ENCODE data around the gene EMC10.

The EMC10 gene

DNA sequence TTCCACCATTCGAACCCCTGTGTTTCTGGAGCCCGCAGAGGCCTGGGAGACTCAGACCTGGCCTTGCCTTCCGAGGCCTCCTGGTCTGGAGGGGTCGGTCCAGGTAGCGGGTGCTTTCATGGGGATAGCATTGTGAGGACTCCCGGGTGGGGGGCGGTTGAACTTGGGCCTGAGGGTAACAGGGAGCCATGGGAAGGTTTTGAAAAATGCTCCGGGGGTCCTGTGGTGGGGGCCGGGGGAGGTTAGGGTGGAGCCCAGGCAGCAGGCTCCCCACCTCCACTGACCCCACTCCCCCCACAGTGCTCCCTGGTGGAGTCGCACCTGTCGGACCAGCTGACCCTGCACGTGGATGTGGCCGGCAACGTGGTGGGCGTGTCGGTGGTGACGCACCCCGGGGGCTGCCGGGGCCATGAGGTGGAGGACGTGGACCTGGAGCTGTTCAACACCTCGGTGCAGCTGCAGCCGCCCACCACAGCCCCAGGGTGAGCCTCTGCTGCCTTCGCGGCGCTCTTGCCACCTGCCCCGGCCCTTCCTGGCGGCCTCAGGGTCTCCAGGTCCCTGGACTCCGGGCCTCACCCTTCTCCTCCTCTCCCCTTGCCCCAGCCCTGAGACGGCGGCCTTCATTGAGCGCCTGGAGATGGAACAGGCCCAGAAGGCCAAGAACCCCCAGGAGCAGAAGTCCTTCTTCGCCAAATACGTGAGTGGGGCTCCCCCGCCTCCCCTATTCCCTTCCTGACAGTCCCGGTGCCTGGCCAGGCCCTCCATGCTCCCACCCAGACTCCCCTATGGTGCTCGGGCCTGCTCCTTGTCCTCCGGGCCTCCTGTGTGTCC is 4.2 kb downstream of the EMC10 start:
- no peak for DNase-seq
- peaks cover 24 to 67% (median 60%) of the 10 kb centered on the region in 3 donors for H3K36me3 ChIP-seq
- peaks cover 0 to 21% (median 14%) of the 10 kb centered on the region in 4 donors for H3K4me1 ChIP-seq
- intact Hi-C loops (cut with DNase I; ENCODE audit: low total_unique reads) = no loop called here
- H3K9me3 ChIP-seq = no peaks in the 10 kb centered on the region
- TF ChIP-seq, protein P1, sequence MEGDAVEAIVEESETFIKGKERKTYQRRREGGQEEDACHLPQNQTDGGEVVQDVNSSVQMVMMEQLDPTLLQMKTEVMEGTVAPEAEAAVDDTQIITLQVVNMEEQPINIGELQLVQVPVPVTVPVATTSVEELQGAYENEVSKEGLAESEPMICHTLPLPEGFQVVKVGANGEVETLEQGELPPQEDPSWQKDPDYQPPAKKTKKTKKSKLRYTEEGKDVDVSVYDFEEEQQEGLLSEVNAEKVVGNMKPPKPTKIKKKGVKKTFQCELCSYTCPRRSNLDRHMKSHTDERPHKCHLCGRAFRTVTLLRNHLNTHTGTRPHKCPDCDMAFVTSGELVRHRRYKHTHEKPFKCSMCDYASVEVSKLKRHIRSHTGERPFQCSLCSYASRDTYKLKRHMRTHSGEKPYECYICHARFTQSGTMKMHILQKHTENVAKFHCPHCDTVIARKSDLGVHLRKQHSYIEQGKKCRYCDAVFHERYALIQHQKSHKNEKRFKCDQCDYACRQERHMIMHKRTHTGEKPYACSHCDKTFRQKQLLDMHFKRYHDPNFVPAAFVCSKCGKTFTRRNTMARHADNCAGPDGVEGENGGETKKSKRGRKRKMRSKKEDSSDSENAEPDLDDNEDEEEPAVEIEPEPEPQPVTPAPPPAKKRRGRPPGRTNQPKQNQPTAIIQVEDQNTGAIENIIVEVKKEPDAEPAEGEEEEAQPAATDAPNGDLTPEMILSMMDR (IDR thresholded peaks at IDR 0.05) = no peak
- no peaks in the 10 kb centered on the region for H3K27me3 ChIP-seq
- H3K27ac ChIP-seq = no peak overlapping the region
- H3K4me3 ChIP-seq = no peak overlapping the region

DNA sequence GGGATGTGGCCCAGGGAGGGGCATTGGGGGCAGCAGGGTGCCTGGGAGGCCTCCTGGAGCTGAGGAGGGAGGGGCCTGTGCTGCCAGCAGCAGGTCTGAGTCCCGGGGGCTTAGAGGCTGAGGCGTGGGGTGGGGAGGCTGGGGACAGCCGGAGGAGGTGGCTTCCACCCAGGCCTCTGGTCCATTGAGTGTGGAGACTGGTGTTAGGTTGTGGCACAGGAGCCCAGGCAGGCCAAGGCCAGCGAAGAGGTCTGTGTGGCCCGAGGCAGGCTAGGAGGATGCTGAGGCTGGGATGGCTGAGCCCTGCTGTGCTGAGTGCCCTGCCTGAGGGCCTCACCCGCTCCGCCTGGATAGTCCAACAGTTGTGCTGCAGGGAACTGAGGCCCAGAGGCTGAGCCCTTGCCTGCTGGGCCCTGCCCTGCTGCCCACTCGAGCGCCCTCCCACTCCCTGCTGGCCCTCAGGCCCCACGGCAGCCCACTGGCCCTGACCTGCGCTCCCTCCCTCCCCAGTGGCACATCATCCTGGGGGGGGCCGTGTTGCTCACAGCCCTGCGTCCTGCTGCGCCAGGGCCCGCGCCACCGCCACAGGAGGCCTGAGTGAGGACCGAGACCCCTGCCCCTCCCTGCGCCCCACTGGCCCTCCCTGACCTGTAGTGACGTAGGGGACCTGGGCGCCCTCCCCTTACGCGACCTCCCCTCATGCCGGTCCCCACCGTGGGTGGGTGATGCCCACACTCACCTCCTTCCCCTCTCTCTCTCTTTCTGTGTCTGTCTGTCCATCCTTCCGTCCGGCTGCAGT is 5.2 kb downstream of the EMC10 start:
- Histone ChIP-seq H3K27ac (no peak overlapping the region), H3K4me1 (peaks cover 0 to 18% (median 14%) of the 10 kb centered on the region in 4 donors), H3K27me3 (peaks cover 0 to 9% of the 10 kb centered on the region in 2 donors), H3K9me3 (no peaks in the 10 kb centered on the region), H3K36me3 (peaks cover 24 to 67% (median 60%) of the 10 kb centered on the region in 3 donors), H3K4me3 (no peak overlapping the region)
- TF ChIP-seq, protein P1 (IDR thresholded peaks at IDR 0.05) = no peak
- intact Hi-C loops (cut with DNase I; ENCODE audit: low total_unique reads) = no loop called here
- no peak for DNase-seq

DNA sequence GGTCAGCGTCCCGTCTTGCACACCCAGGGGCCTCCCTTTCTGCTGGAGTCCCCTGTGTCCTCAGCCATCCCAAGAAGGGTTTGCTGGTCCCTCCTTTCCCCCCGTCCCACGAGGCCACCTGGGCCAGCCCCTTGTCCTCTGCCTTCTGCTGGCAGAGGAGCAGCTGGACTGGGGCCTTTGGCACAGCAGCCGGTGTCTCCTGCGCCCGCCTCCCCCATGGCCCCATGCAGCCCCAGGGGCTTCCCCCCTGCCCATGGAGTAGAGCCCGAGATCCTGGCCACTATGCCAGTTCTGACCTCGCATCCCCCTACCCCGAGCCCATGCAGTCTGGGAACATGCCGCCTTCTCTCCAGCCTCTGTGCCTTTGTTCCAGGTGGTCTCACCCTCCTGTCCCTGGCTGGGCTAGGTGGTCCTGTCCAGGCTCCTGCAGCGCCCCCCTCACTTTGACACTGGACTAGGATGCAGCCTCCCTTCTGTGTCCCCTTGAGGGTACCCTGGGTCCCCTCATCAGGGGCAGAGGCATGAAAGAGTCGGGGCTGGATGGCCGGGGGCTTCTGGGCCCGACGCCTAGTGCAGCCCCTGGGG is 6.1 kb downstream of the EMC10 start:
- H3K27me3 ChIP-seq = peaks cover 0 to 17% of the 10 kb centered on the region in 2 donors
- intact Hi-C loops (cut with DNase I; ENCODE audit: low total_unique reads) = no loop called here
- no peak overlapping the region for H3K4me3 ChIP-seq
- no peak overlapping the region for H3K27ac ChIP-seq
- no peaks in the 10 kb centered on the region for H3K9me3 ChIP-seq
- H3K4me1 ChIP-seq = peaks cover 0 to 12% (median 8%) of the 10 kb centered on the region in 4 donors
- peaks cover 24 to 67% (median 60%) of the 10 kb centered on the region in 3 donors for H3K36me3 ChIP-seq
- no peak for DNase-seq
- TF ChIP-seq, protein P1 (IDR thresholded peaks at IDR 0.05) = no peak

DNA sequence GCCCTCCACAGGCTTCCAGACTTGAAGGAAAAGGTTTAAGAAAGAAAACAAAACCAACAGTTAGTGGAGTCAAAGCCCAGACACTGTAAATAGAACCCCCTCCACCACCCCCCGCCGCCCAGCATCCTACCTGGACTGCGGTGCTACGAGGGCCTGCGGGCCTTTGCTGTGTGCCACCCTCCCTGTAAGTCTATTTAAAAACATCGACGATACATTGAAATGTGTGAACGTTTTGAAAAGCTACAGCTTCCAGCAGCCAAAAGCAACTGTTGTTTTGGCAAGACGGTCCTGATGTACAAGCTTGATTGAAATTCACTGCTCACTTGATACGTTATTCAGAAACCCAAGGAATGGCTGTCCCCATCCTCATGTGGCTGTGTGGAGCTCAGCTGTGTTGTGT is 6.6 kb downstream of the EMC10 start:
- Histone ChIP-seq H3K4me3 (no peak overlapping the region), H3K27me3 (peaks cover 0 to 22% of the 10 kb centered on the region in 2 donors), H3K36me3 (peaks cover 24 to 67% (median 60%) of the 10 kb centered on the region in 3 donors), H3K27ac (no peak overlapping the region), H3K4me1 (peaks cover 0 to 7% (median 3%) of the 10 kb centered on the region in 4 donors), H3K9me3 (no peaks in the 10 kb centered on the region)
- DNase-seq = no peak
- TF ChIP-seq, protein P1 (IDR thresholded peaks at IDR 0.05) = no peak
- intact Hi-C loops (cut with DNase I; ENCODE audit: low total_unique reads) = no loop called here

DNA sequence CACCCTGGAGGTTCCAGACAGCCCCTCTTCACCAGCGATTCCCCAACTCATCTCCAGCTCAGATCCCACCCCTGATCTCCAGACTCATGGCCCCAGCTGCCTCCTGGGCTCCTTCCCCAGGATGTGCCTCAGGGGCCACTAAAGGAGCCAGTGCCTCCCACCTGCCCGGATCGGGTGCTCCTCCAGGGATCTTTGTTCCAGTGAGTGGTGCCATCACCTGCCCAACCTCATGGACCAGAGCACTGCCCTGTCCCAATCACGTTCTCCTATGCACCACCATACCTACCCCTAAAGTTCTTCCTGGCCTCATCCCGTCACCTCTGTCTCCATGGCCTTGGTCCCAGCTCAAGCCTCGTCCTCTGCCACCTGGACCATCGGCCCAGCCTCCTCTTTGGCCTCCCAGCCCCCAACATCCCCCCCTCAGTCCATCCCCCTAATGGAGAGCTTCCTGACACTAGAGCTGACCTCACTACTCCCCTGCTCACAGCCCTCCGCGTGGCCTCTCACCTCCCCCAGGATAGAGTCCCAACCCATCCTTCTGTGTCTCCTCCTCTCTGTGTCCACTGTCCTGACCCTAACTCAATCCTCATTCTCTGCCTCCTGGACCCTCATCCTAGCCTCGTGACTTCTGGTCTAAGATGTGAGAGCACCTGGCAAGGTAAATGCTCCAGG is 9.1 kb downstream of the EMC10 start:
- H3K4me1 ChIP-seq = no peaks in the 10 kb centered on the region
- intact Hi-C loops (cut with DNase I; ENCODE audit: low total_unique reads) = no loop called here
- no peaks in the 10 kb centered on the region for H3K9me3 ChIP-seq
- H3K4me3 ChIP-seq = no peak overlapping the region
- peaks cover 17 to 53% (median 40%) of the 10 kb centered on the region in 3 donors for H3K36me3 ChIP-seq
- TF ChIP-seq, protein P1 (IDR thresholded peaks at IDR 0.05) = no peak
- peaks cover 0 to 33% of the 10 kb centered on the region in 2 donors for H3K27me3 ChIP-seq
- no peak overlapping the region for H3K27ac ChIP-seq
- no peak for DNase-seq

Data from tibial artery (tissue), 4 donors.